RWPE2 (cell line): ENCODE results near the gene ARHGAP9.
"Not testable (repeated sequence)": the region's sequence is repeated elsewhere in the genome, so short reads cannot be mapped to it uniquely, and the experiment has no call there.

Experiments
- ATAC-seq: fragments of 200-7000 bp; cut with Tn5 transposase; 3 replicates; pipeline ENCODE4 v1.9.1; 2021; ENCODE audit warnings: low read depth
- DNase-seq: peaks from one replicate; pipeline ENCODE4 v3.0.0-alpha.2; 2020; ENCODE audit warnings: low spot score
- H3K27ac ChIP-seq: fragments of 450-650 bp; 2 replicates; pipeline ENCODE4 v1.5.1; 2017; ENCODE audit warnings: mild to moderate bottlenecking; ENCODE audit not compliant: poor library complexity, severe bottlenecking
- H3K27me3 ChIP-seq: fragments of 250-450 bp; sonication (Bioruptor Pico); 2 replicates; pipeline ENCODE4 v1.5.1; 2021; ENCODE audit warnings: mild to moderate bottlenecking, moderate library complexity; ENCODE audit not compliant: insufficient read depth, poor library complexity, severe bottlenecking
- H3K36me3 ChIP-seq: fragments of 250-450 bp; sonication (Bioruptor Pico); 2 replicates; pipeline ENCODE4 v1.5.1; 2020; ENCODE audit warnings: low read depth, mild to moderate bottlenecking, moderate library complexity
- H3K4me1 ChIP-seq: fragments of 250-450 bp; sonication (Bioruptor Pico); 2 replicates; pipeline ENCODE4 v1.5.1; 2021; ENCODE audit warnings: mild to moderate bottlenecking, moderate library complexity; ENCODE audit not compliant: insufficient read depth, poor library complexity, severe bottlenecking
- H3K4me3 ChIP-seq: fragments of 250-450 bp; sonication (Bioruptor Pico); 2 replicates; pipeline ENCODE4 v1.5.1; 2021; ENCODE audit warnings: mild to moderate bottlenecking, moderate library complexity; ENCODE audit not compliant: severe bottlenecking
- H3K9me3 ChIP-seq: fragments of 250-450 bp; sonication (Bioruptor Pico); 2 replicates; pipeline ENCODE4 v1.5.1; 2021; ENCODE audit warnings: mild to moderate bottlenecking, moderate library complexity; ENCODE audit not compliant: severe bottlenecking
- CTCF ChIP-seq: fragments of 450-650 bp; IDR thresholded peaks from one replicate; pipeline ENCODE4 v1.5.1; 2017; ENCODE audit warnings: mild to moderate bottlenecking, moderate library complexity; ENCODE audit not compliant: poor library complexity, severe bottlenecking

ARHGAP9 gene

GRCh38 chr12:57516617-57517153 lies 37.0 kb upstream of the ARHGAP9 start:
- Histone ChIP-seq H3K36me3 (peaks cover 83% of the 10 kb centered on the region), H3K4me1 (peaks cover 20% of the 10 kb centered on the region), H3K4me3 (no peak overlapping the region), H3K9me3 (no peaks in the 10 kb centered on the region), H3K27me3 (no peaks in the 10 kb centered on the region), H3K27ac (peak overlapping the region; percentile 90)
- TF ChIP-seq CTCF: no peak
- no peak for ATAC-seq
- no peak for DNase-seq

- ATAC-seq (no peak), DNase-seq (no peak)
- Histone ChIP-seq H3K36me3 (peaks cover 90% of the 10 kb centered on the region), H3K27ac (no peak overlapping the region), H3K4me1 (peaks cover 13% of the 10 kb centered on the region), H3K27me3 (no peaks in the 10 kb centered on the region), H3K4me3 (no peak overlapping the region), H3K9me3 (no peaks in the 10 kb centered on the region)
- no peak for TF ChIP-seq CTCF
These were observed 36.4 kb upstream of the ARHGAP9 start for GRCh38 chr12:57515934-57516541.

GRCh38 chr12:57515408-57515933 lies 35.8 kb upstream of the ARHGAP9 start:
- ATAC-seq: no peak
- no peaks in the 10 kb centered on the region for H3K9me3 ChIP-seq

GRCh38 chr12:57514720-57515407 lies 35.2 kb upstream of the ARHGAP9 start:
- DNase-seq: no peak
- ATAC-seq: no peak; the same call in 2 of the 3 replicates
- Histone ChIP-seq H3K27ac (no peak overlapping the region), H3K36me3 (peaks cover 98% of the 10 kb centered on the region), H3K4me3 (no peak overlapping the region), H3K9me3 (no peaks in the 10 kb centered on the region), H3K27me3 (no peaks in the 10 kb centered on the region), H3K4me1 (peaks cover 11% of the 10 kb centered on the region)
- TF ChIP-seq CTCF: no peak

More at GRCh38 chr12:57515408-57515933, 35.8 kb upstream of the ARHGAP9 start:
- no peaks in the 10 kb centered on the region for H3K27me3 ChIP-seq
- peaks cover 95% of the 10 kb centered on the region for H3K36me3 ChIP-seq
- H3K4me3 ChIP-seq: no peak overlapping the region
- peaks cover 10% of the 10 kb centered on the region for H3K4me1 ChIP-seq
- no peak overlapping the region for H3K27ac ChIP-seq
- no peak for TF ChIP-seq CTCF
- DNase-seq: no peak

- not testable (repeated sequence) for H3K27ac ChIP-seq, ATAC-seq, DNase-seq, H3K9me3 ChIP-seq, H3K27me3 ChIP-seq, H3K4me3 ChIP-seq
- Histone ChIP-seq H3K36me3 (peaks cover 98% of the 10 kb centered on the region), H3K4me1 (peaks cover 17% of the 10 kb centered on the region)
These were observed 34.6 kb upstream of the ARHGAP9 start for GRCh38 chr12:57514246-57514645.

GRCh38 chr12:57513677-57514076 lies 34.0 kb upstream of the ARHGAP9 start:
- not testable (repeated sequence) for H3K9me3 ChIP-seq, H3K27me3 ChIP-seq, H3K27ac ChIP-seq, H3K4me3 ChIP-seq, DNase-seq, ATAC-seq
- H3K36me3 ChIP-seq: peaks cover 98% of the 10 kb centered on the region
- H3K4me1 ChIP-seq: peaks cover 14% of the 10 kb centered on the region
